ENCODE results near the gene USP21.

USP21 gene

DNA sequence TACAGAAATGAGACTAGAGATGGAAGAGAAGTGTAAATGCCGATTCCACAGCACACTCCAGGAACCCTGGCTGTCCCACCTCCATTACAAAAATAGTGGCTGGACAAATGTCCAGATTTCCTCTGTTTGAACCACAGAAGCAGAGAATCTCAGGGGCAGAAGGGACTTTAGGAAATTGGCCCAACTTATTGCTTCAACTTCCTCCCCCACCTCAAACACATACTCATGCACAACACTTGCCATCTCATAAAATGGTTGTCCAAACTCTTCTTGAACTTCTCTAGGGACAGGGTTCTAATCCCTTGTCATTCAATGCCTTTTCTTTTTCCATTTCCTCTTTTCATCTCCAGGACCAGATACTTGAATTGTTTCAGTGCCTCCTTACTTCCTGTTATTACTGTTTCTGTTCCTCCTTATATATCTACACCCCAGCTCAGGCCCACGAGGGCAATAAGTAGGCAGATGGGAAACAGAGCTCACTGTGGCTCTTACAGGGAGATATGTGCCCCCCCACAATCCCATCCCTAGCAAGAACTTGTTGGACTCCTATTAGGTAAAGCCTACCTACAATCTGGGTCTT lies 26.5 kb downstream of the USP21 start:
- no peak for TF ChIP-seq POLR2AphosphoS5 (IDR thresholded peaks at IDR 0.05; ENCODE audit: low read depth, low read length)
- TF ChIP-seq, protein P1, sequence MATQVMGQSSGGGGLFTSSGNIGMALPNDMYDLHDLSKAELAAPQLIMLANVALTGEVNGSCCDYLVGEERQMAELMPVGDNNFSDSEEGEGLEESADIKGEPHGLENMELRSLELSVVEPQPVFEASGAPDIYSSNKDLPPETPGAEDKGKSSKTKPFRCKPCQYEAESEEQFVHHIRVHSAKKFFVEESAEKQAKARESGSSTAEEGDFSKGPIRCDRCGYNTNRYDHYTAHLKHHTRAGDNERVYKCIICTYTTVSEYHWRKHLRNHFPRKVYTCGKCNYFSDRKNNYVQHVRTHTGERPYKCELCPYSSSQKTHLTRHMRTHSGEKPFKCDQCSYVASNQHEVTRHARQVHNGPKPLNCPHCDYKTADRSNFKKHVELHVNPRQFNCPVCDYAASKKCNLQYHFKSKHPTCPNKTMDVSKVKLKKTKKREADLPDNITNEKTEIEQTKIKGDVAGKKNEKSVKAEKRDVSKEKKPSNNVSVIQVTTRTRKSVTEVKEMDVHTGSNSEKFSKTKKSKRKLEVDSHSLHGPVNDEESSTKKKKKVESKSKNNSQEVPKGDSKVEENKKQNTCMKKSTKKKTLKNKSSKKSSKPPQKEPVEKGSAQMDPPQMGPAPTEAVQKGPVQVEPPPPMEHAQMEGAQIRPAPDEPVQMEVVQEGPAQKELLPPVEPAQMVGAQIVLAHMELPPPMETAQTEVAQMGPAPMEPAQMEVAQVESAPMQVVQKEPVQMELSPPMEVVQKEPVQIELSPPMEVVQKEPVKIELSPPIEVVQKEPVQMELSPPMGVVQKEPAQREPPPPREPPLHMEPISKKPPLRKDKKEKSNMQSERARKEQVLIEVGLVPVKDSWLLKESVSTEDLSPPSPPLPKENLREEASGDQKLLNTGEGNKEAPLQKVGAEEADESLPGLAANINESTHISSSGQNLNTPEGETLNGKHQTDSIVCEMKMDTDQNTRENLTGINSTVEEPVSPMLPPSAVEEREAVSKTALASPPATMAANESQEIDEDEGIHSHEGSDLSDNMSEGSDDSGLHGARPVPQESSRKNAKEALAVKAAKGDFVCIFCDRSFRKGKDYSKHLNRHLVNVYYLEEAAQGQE (IDR thresholded peaks at IDR 0.05; ENCODE audit: insufficient read depth in 1 of 2, low read depth in 2 of 2, low read length in 2 of 2): no peak
- no peak for TF ChIP-seq FOXP2 (optimal IDR thresholded peaks at IDR 0.05; ENCODE audit: borderline replicate concordance, extremely low read depth, extremely low read length, insufficient read depth)
- no peak for TF ChIP-seq SIN3A (IDR thresholded peaks at IDR 0.05; ENCODE audit: borderline replicate concordance, insufficient read depth, low read length)
- no peak for TF ChIP-seq TAF1 (IDR thresholded peaks at IDR 0.05; ENCODE audit: borderline replicate concordance, insufficient read depth, low read length)

DNA sequence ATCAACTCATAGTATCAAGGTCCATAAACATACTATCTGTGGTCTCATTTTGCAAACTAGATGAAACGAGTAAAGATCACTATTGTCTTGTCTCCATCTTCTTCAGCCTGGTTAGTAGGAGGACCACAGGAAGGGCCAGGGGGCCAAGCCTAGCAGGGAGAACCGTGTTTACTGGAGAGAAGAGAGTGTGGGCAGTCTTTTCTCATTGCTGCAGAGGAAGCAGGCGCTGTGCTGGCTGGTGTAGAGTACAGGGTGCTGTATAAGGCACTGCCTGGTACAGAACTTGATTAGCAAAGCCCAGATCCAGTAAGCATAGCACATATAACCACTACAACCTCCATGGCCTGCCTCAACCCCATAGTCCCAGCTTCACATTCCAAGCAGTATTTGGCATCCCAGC lies 28.0 kb downstream of the USP21 start:
- TF ChIP-seq TAF1 (IDR thresholded peaks at IDR 0.05; ENCODE audit: borderline replicate concordance, insufficient read depth, low read length) (no peak), FOXP2 (optimal IDR thresholded peaks at IDR 0.05; ENCODE audit: borderline replicate concordance, extremely low read depth, extremely low read length, insufficient read depth) (no peak), POLR2AphosphoS5 (IDR thresholded peaks at IDR 0.05; ENCODE audit: low read depth, low read length) (no peak), SIN3A (IDR thresholded peaks at IDR 0.05; ENCODE audit: borderline replicate concordance, insufficient read depth, low read length) (no peak)
- TF ChIP-seq, protein P1 (IDR thresholded peaks at IDR 0.05; ENCODE audit: insufficient read depth in 1 of 2, low read depth in 2 of 2, low read length in 2 of 2): no peak

DNA sequence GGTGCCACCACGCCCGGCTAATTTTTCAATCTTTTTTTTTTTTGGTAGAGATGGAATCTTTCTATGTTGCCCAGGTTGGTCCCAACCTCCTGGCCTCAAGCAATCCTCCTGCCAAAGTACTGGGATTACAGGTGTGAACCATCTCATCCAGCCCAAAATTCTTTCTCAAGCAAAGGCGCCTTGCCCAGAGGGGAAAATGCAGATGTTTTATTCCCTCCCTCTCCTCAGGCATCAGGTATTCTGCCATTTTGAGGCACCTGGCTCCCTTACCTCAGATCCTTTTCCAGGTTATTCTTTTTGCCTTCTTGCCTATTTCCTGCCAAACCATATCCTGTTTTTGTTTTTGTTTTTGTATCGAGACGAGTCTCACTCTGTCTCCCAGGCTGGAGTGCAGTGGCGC lies 29.1 kb downstream of the USP21 start:
- TF ChIP-seq FOXP2 (optimal IDR thresholded peaks at IDR 0.05; ENCODE audit: borderline replicate concordance, extremely low read depth, extremely low read length, insufficient read depth) (no peak), TAF1 (IDR thresholded peaks at IDR 0.05; ENCODE audit: borderline replicate concordance, insufficient read depth, low read length) (no peak), SIN3A (IDR thresholded peaks at IDR 0.05; ENCODE audit: borderline replicate concordance, insufficient read depth, low read length) (no peak), POLR2AphosphoS5 (IDR thresholded peaks at IDR 0.05; ENCODE audit: low read depth, low read length) (no peak)
- TF ChIP-seq, protein P1 (IDR thresholded peaks at IDR 0.05; ENCODE audit: insufficient read depth in 1 of 2, low read depth in 2 of 2, low read length in 2 of 2): no peak

DNA sequence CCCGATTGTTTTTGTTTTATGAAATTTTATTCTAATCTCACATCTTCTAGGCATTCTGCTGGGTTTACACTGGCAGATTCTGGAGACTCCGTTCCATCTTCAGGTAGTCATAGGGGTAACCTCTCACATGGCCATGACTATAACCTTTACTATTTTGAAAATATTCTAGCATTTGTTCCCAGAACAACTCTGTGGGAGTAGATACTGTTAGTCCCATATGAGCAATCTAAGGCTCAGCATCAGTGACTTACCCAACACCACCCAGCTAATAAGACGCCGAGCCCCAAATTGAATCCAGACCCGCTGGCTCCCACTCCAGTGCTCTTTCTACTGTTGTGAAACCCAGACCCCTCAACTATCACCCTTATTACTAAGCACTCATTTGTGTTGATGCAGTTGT lies 29.7 kb downstream of the USP21 start:
- TF ChIP-seq POLR2AphosphoS5 (IDR thresholded peaks at IDR 0.05; ENCODE audit: low read depth, low read length) (no peak), FOXP2 (optimal IDR thresholded peaks at IDR 0.05; ENCODE audit: borderline replicate concordance, extremely low read depth, extremely low read length, insufficient read depth) (no peak), TAF1 (IDR thresholded peaks at IDR 0.05; ENCODE audit: borderline replicate concordance, insufficient read depth, low read length) (no peak), SIN3A (IDR thresholded peaks at IDR 0.05; ENCODE audit: borderline replicate concordance, insufficient read depth, low read length) (no peak)
- TF ChIP-seq, protein P1 (IDR thresholded peaks at IDR 0.05; ENCODE audit: insufficient read depth in 1 of 2, low read depth in 2 of 2, low read length in 2 of 2): no peak

Data from PFSK-1 (cell line).